Epidermal melanocyte (primary cell): ENCODE results near the gene PTP4A1.

Experiments
- DNase-seq: peaks from one replicate; pipeline ENCODE4 v3.0.0; 2011; ENCODE audit warnings: low spot score; ENCODE audit not compliant: insufficient read length

The PTP4A1 gene

DNA sequence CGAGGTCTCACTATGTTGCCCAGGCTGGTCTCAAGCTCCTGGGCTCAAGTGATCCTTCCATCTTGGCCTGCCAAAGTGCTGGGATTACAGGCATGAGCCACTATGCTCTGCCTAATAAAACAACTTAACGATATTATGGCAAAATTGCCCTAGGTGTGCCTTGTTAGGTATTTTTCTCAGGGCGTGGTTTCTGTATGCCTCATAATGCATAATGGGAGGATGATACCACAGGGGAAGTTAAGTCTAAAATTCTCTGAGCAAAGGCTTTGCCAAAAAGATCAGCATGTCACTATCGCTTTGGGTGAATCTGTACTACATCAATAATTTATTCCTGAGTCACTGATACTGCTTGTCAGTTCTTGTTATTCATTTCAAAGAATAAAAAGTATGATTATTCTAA is 15.9 kb upstream of the PTP4A1 start:
- no peak for DNase-seq

- no peak for DNase-seq
Observed at GRCh38 chr6:63558278-63558677, 14.0 kb upstream of the PTP4A1 start.

GRCh38 chr6:63560801-63561287 is 11.4 kb upstream of the PTP4A1 start:
- no peak for DNase-seq

DNA sequence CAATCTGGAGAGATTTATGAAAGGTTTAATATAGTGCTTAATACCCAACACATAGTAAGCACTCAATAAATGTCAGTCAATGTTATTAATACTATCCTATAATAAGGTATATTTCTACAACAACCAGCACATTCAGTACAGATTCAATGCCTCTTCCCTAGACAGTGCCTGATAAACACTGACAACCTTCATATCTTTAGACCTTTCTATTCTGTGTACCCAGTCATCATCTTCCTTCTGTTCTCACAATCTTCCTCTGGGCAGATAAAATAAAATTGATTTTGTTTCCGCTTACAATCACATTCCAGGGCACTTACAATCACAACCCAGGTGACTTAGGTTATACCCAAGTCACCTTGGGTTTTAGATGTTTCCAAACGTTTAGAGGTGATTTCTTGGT is 11.0 kb upstream of the PTP4A1 start:
- no peak for DNase-seq

DNA sequence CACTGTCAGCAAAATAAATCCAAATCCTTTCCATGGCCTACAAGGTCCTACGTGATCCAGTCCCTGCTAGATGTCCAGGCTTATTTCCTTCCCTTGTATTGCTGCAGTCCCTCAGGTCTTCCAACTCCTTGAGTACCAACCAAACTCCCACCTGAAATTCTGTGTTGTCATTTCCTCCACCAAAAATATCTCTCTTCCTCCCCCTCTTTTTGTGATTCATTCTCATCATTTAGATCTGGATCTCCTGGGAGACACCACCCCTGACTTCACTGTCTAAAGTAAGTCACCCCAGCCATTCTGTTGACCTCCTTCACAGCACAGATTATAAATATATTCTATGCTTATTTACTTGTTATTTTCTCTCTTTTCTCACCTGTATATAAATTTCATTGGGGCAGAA is 9.0 kb upstream of the PTP4A1 start:
- DNase-seq, result no peak

GRCh38 chr6:63565058-63565726 is 7.1 kb upstream of the PTP4A1 start:
- DNase-seq, result no peak

DNA sequence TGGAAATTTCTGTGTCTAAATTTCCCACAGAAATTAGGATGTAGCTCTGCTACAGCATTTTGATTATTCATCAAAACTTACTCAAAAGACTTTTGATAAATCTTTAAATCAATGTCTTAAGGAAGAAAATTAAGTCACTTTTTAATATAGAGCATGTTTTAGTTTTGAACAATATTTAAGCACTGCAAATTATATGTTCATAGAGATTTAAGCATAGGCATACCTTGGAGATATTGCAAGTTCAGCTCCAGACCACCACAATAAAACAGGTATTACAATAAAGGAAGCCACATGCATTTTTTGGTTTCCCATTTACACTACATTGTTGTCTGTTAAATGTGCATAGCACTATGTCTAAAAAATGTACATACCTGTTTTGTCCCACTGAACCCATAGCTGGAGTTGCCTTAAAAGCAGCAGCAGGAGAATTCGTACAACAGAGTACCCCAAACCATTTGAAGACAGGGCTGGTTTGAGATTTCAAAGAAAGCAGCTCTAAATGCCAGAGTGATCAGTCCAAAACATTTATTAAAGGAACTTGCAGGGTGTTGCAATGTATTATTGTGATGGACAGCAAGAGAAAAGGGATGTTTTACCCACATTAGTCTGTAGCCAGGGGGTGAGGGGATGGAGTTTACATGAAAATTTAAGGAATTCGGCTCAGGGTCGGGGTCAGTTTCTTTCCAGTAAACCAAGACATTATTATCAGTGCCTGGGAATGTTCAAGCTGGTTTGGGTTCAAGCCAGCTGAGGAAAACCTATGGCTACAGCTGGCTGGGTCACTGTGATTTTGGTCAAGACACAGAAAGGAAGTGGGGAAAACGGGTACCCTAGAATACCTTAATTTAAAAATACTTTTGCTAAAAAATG is 6.3 kb upstream of the PTP4A1 start:
- no peak for DNase-seq

- DNase-seq, result no peak
Observed at GRCh38 chr6:63567966-63568365, 4.3 kb upstream of the PTP4A1 start.

GRCh38 chr6:63571361-63572043 is 778 bp upstream of the PTP4A1 start:
- no peak for DNase-seq

GRCh38 chr6:63572747-63573075 is 431 bp downstream of the PTP4A1 start:
- DNase-seq, result no peak

- DNase-seq, result no peak
Observed at GRCh38 chr6:63573076-63573898, 1.0 kb downstream of the PTP4A1 start.

DNA sequence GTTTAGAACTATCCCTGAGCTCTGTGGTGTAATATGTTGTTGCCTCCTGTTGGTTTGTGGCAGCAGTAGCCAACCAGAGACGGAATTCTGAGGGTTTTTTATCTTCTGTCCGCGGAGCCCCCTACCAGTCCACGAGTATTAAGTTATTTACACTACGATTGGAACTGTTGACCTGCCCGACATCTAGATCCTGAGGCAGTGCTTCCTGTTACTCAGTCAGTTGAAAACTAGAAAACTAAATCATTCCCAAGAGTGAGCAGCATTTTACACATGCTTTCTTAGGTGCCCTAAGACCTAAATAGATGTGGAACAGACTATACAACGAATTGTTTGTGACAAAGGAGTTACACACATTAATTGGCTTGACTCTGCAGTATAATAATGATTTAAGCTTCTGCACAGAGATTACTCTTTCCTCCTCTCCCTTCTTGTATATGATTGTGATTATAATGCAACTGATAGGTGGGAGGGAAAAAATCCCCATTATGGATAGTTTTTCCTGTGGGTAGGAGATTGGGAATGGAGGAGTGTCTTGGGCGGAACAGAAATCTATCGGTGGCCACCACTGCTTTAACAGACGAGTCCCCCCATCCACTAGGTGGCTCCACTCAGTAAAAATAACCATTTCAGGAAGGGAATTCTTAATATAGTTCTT is 1.7 kb downstream of the PTP4A1 start:
- DNase-seq, result no peak

DNA sequence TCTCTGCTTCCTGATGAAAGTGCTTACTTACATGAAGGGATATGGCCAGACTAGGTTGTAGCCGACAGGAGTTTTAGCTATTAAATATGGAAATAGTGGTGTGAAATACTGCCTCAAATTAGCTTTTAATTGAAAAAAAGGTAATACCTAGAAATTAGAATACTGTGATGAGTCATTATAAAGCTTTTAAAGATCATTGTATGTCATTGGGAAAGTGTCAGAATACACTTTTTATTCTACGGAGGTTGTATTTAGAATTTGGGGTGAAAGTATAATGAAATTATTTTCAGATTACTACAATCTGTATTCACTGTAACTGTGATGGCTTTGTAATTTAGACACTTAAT is 2.2 kb downstream of the PTP4A1 start:
- DNase-seq, result no peak

DNA sequence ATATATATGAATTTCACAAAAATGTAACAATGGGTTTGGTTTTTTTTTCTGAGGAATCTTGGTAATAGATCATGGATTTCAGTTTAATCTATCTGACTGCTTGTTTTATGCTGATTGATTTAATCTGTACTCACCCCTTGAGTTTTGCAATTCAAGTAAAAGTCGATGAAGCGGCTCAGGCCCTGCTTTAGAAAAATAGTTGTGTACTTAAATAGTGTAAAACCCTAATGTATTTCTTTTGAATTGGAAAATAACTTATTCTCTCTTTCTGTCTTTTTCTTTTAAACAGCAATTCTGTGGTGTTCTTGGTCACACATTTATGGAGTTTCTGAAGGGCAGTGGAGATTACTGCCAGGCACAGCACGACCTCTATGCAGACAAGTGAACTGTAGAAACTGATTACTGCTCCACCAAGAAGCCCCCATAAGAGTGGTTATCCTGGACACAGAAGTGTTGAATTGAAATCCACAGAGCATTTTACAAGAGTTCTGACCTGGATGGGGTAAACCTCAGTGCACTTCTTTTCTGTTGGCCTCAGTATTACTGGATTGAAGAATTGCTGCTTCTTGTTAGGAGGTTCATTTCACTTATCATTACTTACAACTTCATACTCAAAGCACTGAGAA is 4.0 kb downstream of the PTP4A1 start:
- DNase-seq, result no peak

DNA sequence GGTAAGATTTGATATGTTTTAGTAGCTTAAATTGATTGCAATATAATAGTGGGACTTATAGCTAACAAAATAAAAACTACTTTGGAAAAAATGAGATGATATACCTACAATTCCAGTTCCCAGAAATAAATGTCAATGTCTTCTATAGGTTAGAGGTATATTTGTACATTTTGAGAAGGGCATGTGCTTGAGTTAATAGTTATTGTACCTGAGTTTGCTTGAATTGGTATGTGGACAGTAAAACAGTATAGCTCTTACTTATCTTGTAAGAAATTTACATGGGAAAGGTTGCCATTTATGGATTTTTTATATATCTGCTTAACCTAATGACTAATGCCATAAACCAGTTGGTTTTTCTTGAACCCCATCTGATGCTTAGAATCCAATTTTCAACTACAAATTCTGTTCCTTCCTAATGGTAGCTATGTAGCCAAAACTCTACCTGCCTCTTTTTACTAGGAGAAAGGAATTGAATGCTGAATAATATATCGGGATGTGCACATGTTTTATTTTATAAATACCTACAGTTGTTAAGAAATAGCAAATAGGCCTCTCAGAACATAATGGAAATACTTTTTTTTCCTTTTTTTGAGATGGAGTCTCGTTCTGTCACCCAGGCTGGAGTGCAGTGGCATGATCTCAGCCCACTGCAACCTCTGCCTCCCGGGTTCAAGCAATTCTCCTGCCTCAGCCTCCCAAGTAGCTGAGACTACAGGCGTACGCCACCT is 4.9 kb downstream of the PTP4A1 start:
- DNase-seq, result no peak

DNA sequence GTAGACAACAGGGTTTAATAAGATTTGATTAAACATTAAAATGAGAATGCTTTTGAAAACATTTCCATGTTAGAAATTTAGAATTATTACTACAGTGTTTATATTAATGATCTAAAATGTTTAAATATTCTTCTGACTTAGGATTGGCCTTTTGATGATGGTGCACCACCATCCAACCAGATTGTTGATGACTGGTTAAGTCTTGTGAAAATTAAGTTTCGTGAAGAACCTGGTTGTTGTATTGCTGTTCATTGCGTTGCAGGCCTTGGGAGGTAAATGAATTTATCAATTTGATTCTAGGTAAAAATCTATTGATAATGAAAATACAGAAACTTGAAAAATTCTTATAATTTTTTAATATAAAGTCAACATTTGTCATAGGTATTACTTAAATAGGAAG is 6.5 kb downstream of the PTP4A1 start:
- DNase-seq, result no peak

DNA sequence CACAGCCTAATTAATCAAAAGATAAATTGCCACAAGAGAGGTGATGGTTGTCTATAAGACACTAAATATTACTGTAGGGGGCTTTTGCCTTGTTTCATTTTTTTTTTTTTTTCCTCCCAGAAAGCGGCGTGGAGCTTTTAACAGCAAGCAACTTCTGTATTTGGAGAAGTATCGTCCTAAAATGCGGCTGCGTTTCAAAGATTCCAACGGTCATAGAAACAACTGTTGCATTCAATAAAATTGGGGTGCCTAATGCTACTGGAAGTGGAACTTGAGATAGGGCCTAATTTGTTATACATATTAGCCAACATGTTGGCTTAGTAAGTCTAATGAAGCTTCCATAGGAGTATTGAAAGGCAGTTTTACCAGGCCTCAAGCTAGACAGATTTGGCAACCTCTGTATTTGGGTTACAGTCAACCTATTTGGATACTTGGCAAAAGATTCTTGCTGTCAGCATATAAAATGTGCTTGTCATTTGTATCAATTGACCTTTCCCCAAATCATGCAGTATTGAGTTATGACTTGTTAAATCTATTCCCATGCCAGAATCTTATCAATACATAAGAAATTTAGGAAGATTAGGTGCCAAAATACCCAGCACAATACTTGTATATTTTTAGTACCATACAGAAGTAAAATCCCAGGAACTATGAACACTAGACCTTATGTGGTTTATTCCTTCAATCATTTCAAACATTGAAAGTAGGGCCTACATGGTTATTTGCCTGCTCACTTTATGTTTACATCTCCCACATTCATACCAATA is 7.8 kb downstream of the PTP4A1 start:
- no peak for DNase-seq

- no peak for DNase-seq
Observed at GRCh38 chr6:63580704-63580961, 8.4 kb downstream of the PTP4A1 start.

DNA sequence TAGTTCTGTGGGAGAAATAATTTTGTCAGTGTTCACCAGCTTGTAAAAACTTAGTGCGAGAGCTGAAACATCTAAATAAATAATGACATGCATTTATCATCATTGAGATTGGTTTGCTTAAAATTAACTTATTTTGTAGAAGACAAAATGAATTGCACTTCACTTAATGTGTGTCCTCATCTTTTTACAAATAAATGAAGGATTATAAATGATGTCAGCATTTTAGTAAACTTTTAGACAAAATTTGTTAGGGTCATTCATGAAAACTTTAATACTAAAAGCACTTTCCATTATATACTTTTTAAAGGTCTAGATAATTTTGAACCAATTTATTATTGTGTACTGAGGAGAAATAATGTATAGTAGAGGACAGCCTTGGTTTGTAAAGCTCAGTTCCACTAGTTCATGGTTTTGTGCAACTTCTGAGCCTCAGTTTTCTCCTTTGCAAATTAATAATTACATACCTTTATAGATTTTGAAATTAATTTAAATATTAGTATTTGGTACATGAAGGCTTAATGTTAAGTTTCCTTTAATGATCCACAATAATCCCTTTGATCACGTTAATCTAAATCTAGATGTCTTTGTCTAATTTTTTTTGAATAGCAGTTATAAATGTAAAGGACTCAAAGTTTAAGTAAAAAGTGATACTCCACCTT is 9.2 kb downstream of the PTP4A1 start:
- DNase-seq, result no peak
